Mesendoderm (in vitro differentiated cells): Measurements from ENCODE around the gene TIAM1.

Experiments used
- DNase-seq: peaks from one replicate; pipeline ENCODE4 v3.0.0; 2013
- H2AK5ac ChIP-seq: 2 replicates; pipeline ENCODE4 v1.6.1; 2013; ENCODE audit warnings: low read length, inconsistent platforms
- H2BK120ac ChIP-seq: 2 replicates; pipeline ENCODE4 v1.6.1; 2013; ENCODE audit warnings: low read depth, mild to moderate bottlenecking, low read length, moderate library complexity, mixed read lengths
- H2BK15ac ChIP-seq: replicated peaks from 2 replicates; pipeline ENCODE4 v1.6.1; 2013; ENCODE audit warnings: low read depth, mild to moderate bottlenecking, moderate library complexity
- H2BK5ac ChIP-seq: 2 replicates; pipeline ENCODE4 v1.6.1; 2013; ENCODE audit warnings: low read length, inconsistent platforms
- H3K18ac ChIP-seq: 2 replicates; pipeline ENCODE4 v1.6.1; 2013; ENCODE audit warnings: mild to moderate bottlenecking, low read length, mixed read lengths
- H3K23ac ChIP-seq: one replicate; pipeline ENCODE4 v1.6.1; 2013; ENCODE audit warnings: low read length
- H3K27ac ChIP-seq: 2 replicates; pipeline ENCODE4 v1.5.1; 2013; ENCODE audit warnings: low read depth, mild to moderate bottlenecking, inconsistent platforms, low read length, moderate library complexity
- H3K27me3 ChIP-seq: 2 replicates; pipeline ENCODE4 v1.6.1; 2013; ENCODE audit warnings: low read length, control low read depth, mild to moderate bottlenecking, inconsistent platforms; ENCODE audit not compliant: insufficient read depth, poor library complexity
- H3K36me3 ChIP-seq: 2 replicates; pipeline ENCODE4 v1.6.1; 2013; ENCODE audit warnings: low read length, inconsistent platforms; ENCODE audit not compliant: control insufficient read depth, insufficient read depth
- H3K4ac ChIP-seq: one replicate; pipeline ENCODE4 v1.6.1; 2013; ENCODE audit warnings: low read depth, mild to moderate bottlenecking, low read length, moderate library complexity
- H3K4me1 ChIP-seq: 2 replicates; pipeline ENCODE4 v1.6.1; 2013; ENCODE audit warnings: low read depth, low read length, inconsistent platforms; ENCODE audit not compliant: control insufficient read depth
- H3K4me2 ChIP-seq: 2 replicates; pipeline ENCODE4 v1.6.1; 2013; ENCODE audit warnings: low read length
- H3K4me3 ChIP-seq: 2 replicates; pipeline ENCODE4 v1.5.1; 2013; ENCODE audit warnings: mild to moderate bottlenecking, low read length
- H3K56ac ChIP-seq: one replicate; pipeline ENCODE4 v1.6.1; 2013; ENCODE audit warnings: low read length
- H3K79me1 ChIP-seq: 2 replicates; pipeline ENCODE4 v1.6.1; 2013; ENCODE audit warnings: low read length, inconsistent platforms
- H3K79me2 ChIP-seq: 2 replicates; pipeline ENCODE4 v1.6.1; 2013; ENCODE audit warnings: mild to moderate bottlenecking, low read length; ENCODE audit not compliant: control insufficient read depth, insufficient read depth
- H3K9ac ChIP-seq: 2 replicates; pipeline ENCODE4 v1.6.1; 2013; ENCODE audit warnings: low read length, inconsistent platforms
- H4K5ac ChIP-seq: one replicate; pipeline ENCODE4 v1.6.1; 2013; ENCODE audit warnings: low read length
- H4K8ac ChIP-seq: one replicate; pipeline ENCODE4 v1.6.1; 2013; ENCODE audit warnings: low read depth, mild to moderate bottlenecking, control low read depth, low read length, moderate library complexity
- WGBS: extraction: QIAGEN DNeasy Blood & Tissue Kit; methylation state at CpG from one replicate; pipeline ENCODE4 v1.1.7; 2013; ENCODE audit warnings: low lambda C conversion rate, missing lambda C conversion rate; ENCODE audit not compliant: insufficient coverage; ENCODE audit errors: extremely low coverage; 5-methylcytosine and 5-hydroxymethylcytosine counted together

TIAM1 gene

DNA sequence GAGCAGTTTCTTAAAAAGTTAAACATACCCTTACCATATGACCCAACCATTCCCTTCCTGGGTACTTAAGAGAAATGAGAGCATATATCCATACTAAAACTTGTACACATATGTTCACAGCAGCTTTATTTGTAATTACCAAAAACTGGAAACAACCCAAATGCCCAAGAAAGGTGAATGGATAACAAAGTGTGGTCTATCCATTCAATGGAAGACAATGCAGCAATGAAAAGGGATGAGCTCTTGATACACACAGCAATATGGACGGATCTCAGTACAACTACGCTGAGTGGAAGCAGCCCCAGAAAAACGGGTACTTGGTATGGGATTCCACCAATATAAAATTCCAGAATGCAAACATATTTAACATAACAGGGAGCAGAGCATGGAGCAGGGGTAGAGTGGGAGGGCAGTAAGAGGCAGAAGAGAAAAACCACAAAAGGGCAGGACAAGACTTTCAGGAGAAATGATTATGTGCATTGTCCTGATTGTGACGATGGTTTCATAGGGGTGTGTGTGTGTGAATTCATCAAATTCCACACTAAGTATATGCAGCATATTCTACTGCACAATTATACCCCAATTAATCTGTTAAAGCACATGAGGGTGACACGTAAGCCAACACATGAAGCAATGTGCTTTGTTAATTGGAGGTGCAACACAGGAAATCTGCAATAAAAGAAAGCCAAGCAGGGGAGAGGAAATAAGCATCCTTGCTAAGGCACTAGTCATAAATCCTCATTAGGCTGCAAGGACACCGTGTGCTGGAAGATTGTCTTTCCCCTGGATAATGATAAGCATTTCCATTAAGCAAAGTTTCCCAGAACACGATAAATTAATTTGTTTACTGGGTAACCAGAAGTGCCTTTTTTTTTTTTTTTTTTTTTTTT, 192.7 kb downstream of the TIAM1 start:
- no peak overlapping the region for H3K9ac ChIP-seq
- H3K36me3 ChIP-seq, result no peaks in the 10 kb centered on the region
- no peak for DNase-seq
- H2BK120ac ChIP-seq, result no peak overlapping the region
- no peak overlapping the region for H2BK15ac ChIP-seq
- H3K27ac ChIP-seq, result no peak overlapping the region
- WGBS, result no CpG with 5 or more reads among the region's 7 CpGs
- H3K27me3 ChIP-seq, result no peaks in the 10 kb centered on the region
- no peak overlapping the region for H4K5ac ChIP-seq
- no peak overlapping the region for H4K8ac ChIP-seq
- H3K4me3 ChIP-seq, result no peak overlapping the region
- H3K56ac ChIP-seq, result no peak overlapping the region
- no peak overlapping the region for H2AK5ac ChIP-seq
- H3K4me1 ChIP-seq, result no peaks in the 10 kb centered on the region
- H3K18ac ChIP-seq, result no peak overlapping the region
- peaks cover 9% of the 10 kb centered on the region for H3K79me1 ChIP-seq
- H3K79me2 ChIP-seq, result peaks cover 5% of the 10 kb centered on the region
- no peak overlapping the region for H3K23ac ChIP-seq
- H2BK5ac ChIP-seq, result no peak overlapping the region
- H3K4ac ChIP-seq, result no peak overlapping the region
- H3K4me2 ChIP-seq, result no peak overlapping the region

DNA sequence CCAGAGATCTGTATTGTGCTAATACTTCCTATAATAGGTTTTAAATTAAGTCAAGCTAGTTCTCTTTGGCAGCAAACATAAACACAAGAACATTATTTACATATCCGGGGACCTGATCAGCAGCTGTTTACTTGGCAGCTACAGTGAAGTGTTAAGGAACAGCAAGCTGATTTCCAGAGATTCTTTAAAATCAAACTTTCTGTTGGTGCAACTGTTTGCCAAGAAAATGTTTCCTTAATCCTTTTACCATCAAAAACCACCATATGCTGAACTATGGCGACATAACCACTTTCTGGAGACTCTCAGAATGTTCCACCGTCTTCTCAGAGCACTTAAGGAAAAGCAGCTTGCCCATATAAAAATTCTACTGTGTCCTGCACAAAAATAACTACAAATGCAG, 198.8 kb downstream of the TIAM1 start:
- no peaks in the 10 kb centered on the region for H3K36me3 ChIP-seq
- no peak overlapping the region for H4K8ac ChIP-seq
- no peaks in the 10 kb centered on the region for H3K79me1 ChIP-seq
- H2BK15ac ChIP-seq, result no peak overlapping the region
- no peak overlapping the region for H2AK5ac ChIP-seq
- H3K56ac ChIP-seq, result no peak overlapping the region
- H3K27me3 ChIP-seq, result no peaks in the 10 kb centered on the region
- H3K4ac ChIP-seq, result no peak overlapping the region
- no peak overlapping the region for H3K4me3 ChIP-seq
- no peak overlapping the region for H3K18ac ChIP-seq
- no peak for DNase-seq
- no peak overlapping the region for H2BK120ac ChIP-seq
- WGBS, result no CpG with 5 or more reads among the region's 3 CpGs
- no peak overlapping the region for H3K4me2 ChIP-seq
- no peak overlapping the region for H4K5ac ChIP-seq
- H3K27ac ChIP-seq, result no peak overlapping the region
- no peaks in the 10 kb centered on the region for H3K4me1 ChIP-seq
- no peaks in the 10 kb centered on the region for H3K79me2 ChIP-seq
- no peak overlapping the region for H3K9ac ChIP-seq
- no peak overlapping the region for H3K23ac ChIP-seq
- no peak overlapping the region for H2BK5ac ChIP-seq

DNA sequence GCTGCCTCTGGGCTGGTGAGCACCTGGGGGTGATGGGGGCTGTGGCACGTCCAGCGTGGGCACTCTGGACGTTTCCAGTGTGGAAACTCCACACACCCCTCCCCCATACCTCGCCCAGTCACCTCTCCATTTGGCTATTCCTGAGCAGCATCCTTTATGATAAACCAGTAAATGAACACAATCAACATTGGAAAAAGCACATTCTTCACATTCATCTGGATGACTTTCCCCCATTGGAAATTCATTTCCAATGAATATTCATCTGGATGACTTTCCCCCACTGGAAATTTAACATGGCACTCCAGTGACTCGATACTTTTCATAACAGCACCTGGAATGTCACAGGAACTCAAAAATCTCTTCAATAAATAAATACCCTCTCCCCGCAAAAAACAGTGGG, 201.0 kb downstream of the TIAM1 start:
- no peak overlapping the region for H2AK5ac ChIP-seq
- no peak overlapping the region for H3K23ac ChIP-seq
- H2BK120ac ChIP-seq, result no peak overlapping the region
- H3K4me1 ChIP-seq, result no peaks in the 10 kb centered on the region
- H3K79me1 ChIP-seq, result no peaks in the 10 kb centered on the region
- no peak overlapping the region for H3K56ac ChIP-seq
- H3K27ac ChIP-seq, result no peak overlapping the region
- H3K4me3 ChIP-seq, result no peak overlapping the region
- H2BK5ac ChIP-seq, result no peak overlapping the region
- no peak for DNase-seq
- H4K8ac ChIP-seq, result no peak overlapping the region
- no peak overlapping the region for H3K4ac ChIP-seq
- H3K18ac ChIP-seq, result no peak overlapping the region
- no peak overlapping the region for H2BK15ac ChIP-seq
- WGBS, result no CpG with 5 or more reads among the region's 6 CpGs
- no peaks in the 10 kb centered on the region for H3K27me3 ChIP-seq
- no peaks in the 10 kb centered on the region for H3K36me3 ChIP-seq
- H4K5ac ChIP-seq, result no peak overlapping the region
- H3K9ac ChIP-seq, result no peak overlapping the region
- no peak overlapping the region for H3K4me2 ChIP-seq
- H3K79me2 ChIP-seq, result no peaks in the 10 kb centered on the region

DNA sequence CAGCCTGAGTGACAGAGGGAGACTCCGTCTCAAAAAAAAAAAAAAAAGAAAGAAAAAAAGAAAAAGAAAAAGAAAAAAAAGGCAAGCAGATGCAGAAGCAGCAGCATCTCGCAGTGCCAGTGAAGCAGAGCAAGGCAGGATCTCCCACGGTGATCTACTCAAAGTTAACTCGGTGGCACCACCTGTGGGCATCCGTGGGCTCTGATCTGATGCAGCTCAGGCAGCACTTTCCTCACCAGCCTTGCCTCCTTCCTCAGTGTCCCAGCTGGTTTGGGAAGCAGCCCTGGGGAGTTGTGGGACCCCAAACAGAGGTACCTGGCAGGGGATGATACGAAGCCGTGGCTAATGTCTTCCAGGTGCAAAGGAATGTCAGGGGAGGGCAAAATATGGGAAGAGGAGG, 201.5 kb downstream of the TIAM1 start:
- Histone ChIP-seq H3K9ac (no peak overlapping the region), H2BK15ac (no peak overlapping the region), H3K79me2 (no peaks in the 10 kb centered on the region), H2BK120ac (no peak overlapping the region), H3K4me2 (no peak overlapping the region), H3K79me1 (no peaks in the 10 kb centered on the region), H2AK5ac (no peak overlapping the region), H3K4me3 (no peak overlapping the region), H3K56ac (no peak overlapping the region), H2BK5ac (no peak overlapping the region), H3K4me1 (no peaks in the 10 kb centered on the region), H3K27me3 (no peaks in the 10 kb centered on the region), H4K5ac (no peak overlapping the region), H3K4ac (no peak overlapping the region), H3K36me3 (no peaks in the 10 kb centered on the region), H3K27ac (no peak overlapping the region), H3K23ac (no peak overlapping the region), H3K18ac (no peak overlapping the region), H4K8ac (no peak overlapping the region)
- peak; percentile 53 for DNase-seq
- WGBS, result no CpG with 5 or more reads among the region's 7 CpGs

DNA sequence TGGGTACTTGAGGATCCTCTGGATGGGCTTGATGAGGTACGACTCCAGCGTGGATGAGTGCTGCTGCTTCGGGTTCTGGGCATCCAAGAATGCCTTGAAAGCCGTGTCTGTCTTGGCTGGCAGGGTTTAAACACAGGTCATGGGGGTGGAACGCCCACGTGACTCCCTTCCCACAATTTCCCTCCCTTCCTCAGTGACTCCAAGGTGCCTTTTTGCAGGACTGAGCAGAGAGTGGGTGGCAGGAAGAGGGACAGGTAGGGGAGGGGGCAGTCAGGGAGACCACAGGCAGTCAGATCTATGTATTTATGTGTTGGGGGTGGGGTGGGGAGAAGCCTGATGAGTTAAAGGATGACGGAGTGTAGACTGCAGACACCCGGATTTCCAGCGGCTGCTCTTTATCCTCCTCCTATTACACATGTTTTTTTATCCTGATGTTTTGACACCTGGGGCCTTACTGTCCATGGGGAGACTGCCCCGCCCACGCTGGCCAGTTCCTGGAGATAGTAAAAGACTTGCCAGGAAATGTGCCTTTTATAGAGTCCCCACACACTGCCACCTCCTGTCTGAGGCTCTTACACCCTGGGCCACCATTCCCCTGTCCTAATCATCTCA, 202.6 kb downstream of the TIAM1 start:
- Histone ChIP-seq H3K79me1 (no peaks in the 10 kb centered on the region), H2BK120ac (no peak overlapping the region), H3K4me1 (no peaks in the 10 kb centered on the region), H3K56ac (no peak overlapping the region), H4K5ac (no peak overlapping the region), H3K23ac (peak overlapping the region; percentile 24), H3K27ac (no peak overlapping the region), H3K4me3 (no peak overlapping the region), H3K4ac (no peak overlapping the region), H3K27me3 (no peaks in the 10 kb centered on the region), H3K18ac (no peak overlapping the region), H3K36me3 (no peaks in the 10 kb centered on the region), H2BK5ac (no peak overlapping the region), H2BK15ac (no peak overlapping the region), H3K4me2 (no peak overlapping the region), H2AK5ac (no peak overlapping the region), H3K79me2 (no peaks in the 10 kb centered on the region), H4K8ac (no peak overlapping the region), H3K9ac (no peak overlapping the region)
- no CpG with 5 or more reads among the region's 11 CpGs for WGBS
- no peak for DNase-seq
